Panc1 (cell line): Measurements from ENCODE around the gene DUOXA1. TPM values are rescaled to one million over a fixed set of nuclear protein-coding genes. Genes with fewer than 3 reads are reported as not detected.

Experiments used
- ATAC-seq: fragments of 200-7000 bp; cut with Tn5 transposase; 2 replicates; pipeline ENCODE4 v1.9.1; 2020; ENCODE audit warnings: mild to moderate bottlenecking, moderate library complexity
- Bru-seq: library from RNA; stranded (reverse); fragments of 400-500 nt; gene quantifications from one replicate; lab custom pipeline; 2021; lab: Mats Ljungman, UMichigan
- BruChase-seq, 2 experiments: library from RNA; stranded (reverse); fragments of 400-500 nt; gene quantifications; one replicate each; lab custom pipeline; 2021; lab: Mats Ljungman, UMichigan
- BruUV-seq: library from RNA; stranded (reverse); fragments of 400-500 nt; replicated peaks from 2 replicates; lab custom pipeline; 2021; lab: Mats Ljungman, UMichigan
- CTCF ChIA-PET: fragments of 300-600 bp; sonication (Branson Sonifier 250); formaldehyde crosslinking; loops from one replicate; lab custom pipeline; 2022; ENCODE audit warnings: antibody characterized with exemption; lab: Charles Lee
- POLR2A ChIA-PET: fragments of 300-600 bp; sonication (Branson Sonifier 250); formaldehyde crosslinking; loops from one replicate; lab custom pipeline; 2022; ENCODE audit warnings: antibody characterized with exemption; lab: Charles Lee
- DNase-seq: peaks from one replicate; pipeline ENCODE4 v3.0.0-alpha.2; 2010; ENCODE audit warnings: low read depth, low spot score
- H3K27ac ChIP-seq: 2 replicates; pipeline ENCODE4 v1.5.1; 2011; ENCODE audit warnings: mild to moderate bottlenecking, low read length, inconsistent platforms
- H3K27me3 ChIP-seq: fragments of 200-500 bp; sonication (Bioruptor generic); 2 replicates; pipeline ENCODE4 v1.6.0; 2014; ENCODE audit warnings: low read length, inconsistent platforms; ENCODE audit not compliant: control insufficient read depth, insufficient read depth
- H3K36me3 ChIP-seq: fragments of 200-500 bp; sonication (Bioruptor generic); 2 replicates; pipeline ENCODE4 v1.5.1; 2014; ENCODE audit warnings: inconsistent platforms, mild to moderate bottlenecking, low read length, moderate library complexity; ENCODE audit not compliant: control insufficient read depth, insufficient read depth
- H3K4me1 ChIP-seq: 2 replicates; pipeline ENCODE4 v1.5.1; 2011; ENCODE audit warnings: inconsistent platforms, mild to moderate bottlenecking, low read length, moderate library complexity; ENCODE audit not compliant: control insufficient read depth, insufficient read depth
- H3K4me3 ChIP-seq, 2 experiments: 2 replicates each; pipeline ENCODE4 v1.5.1; 2011 to 2012; ENCODE audit warnings: low read depth in 2 of 2, low read length in 2 of 2, mild to moderate bottlenecking in 2 of 2, inconsistent platforms in 1 of 2, moderate library complexity in 1 of 2
- H3K9me3 ChIP-seq: fragments of 200-500 bp; sonication (Bioruptor generic); 2 replicates; pipeline ENCODE4 v1.5.1; 2014; ENCODE audit warnings: low read depth, mild to moderate bottlenecking, inconsistent platforms, low read length, moderate library complexity; ENCODE audit not compliant: control insufficient read depth, insufficient read depth
- CTCF ChIP-seq: fragments of 450-650 bp; IDR thresholded peaks from 2 replicates; pipeline ENCODE4 v1.5.1; 2017; ENCODE audit warnings: mild to moderate bottlenecking
- POLR2AphosphoS5 ChIP-seq: IDR thresholded peaks from 2 replicates; pipeline ENCODE4 v1.6.1; 2012; ENCODE audit warnings: mild to moderate bottlenecking, low read depth, low read length, moderate library complexity
- REST ChIP-seq, 2 experiments: IDR thresholded peaks; 2 replicates each; pipeline ENCODE4 v1.6.1; 2011 to 2012; ENCODE audit warnings: low read depth in 2 of 2, control low read depth in 1 of 2, low read length in 1 of 2, mild to moderate bottlenecking in 1 of 2, moderate library complexity in 1 of 2; ENCODE audit not compliant: insufficient read depth in 1 of 2
- SIN3A ChIP-seq: IDR thresholded peaks from 2 replicates; pipeline ENCODE4 v1.6.1; 2012; ENCODE audit warnings: low read depth, mild to moderate bottlenecking, low read length, moderate library complexity, borderline replicate concordance; ENCODE audit not compliant: insufficient read depth
- TCF7L2 ChIP-seq: IDR thresholded peaks from 2 replicates; pipeline ENCODE4 v1.6.1; 2011; ENCODE audit warnings: mild to moderate bottlenecking, low read depth, low read length, inconsistent platforms
- in situ Hi-C: cut with HindIII; loops from 2 replicates; pipeline ENCODE4 v1.10.0; 2016; ENCODE audit warnings: low sequenced_read_pairs, low pct_unique_long_range_greater_than_20kb
- intact Hi-C: fragments of 100-400 bp; cut with micrococcal nuclease; formaldehyde crosslinking; loops from one replicate; pipeline ENCODE4 v1.10.0; 2022; ENCODE audit not compliant: unreplicated experiment
- long read RNA-seq: library from polyadenylated mRNA; unstranded; transcript quantifications from one replicate; pipeline ENCODE4 v2.0.0, GENCODE V29; 2021; ENCODE audit not compliant: unreplicated experiment
- polyA plus RNA-seq: library from polyadenylated mRNA; unstranded; fragments of >200 nt; gene quantifications from one replicate; pipeline ENCODE4 v1.2.1, GENCODE V29; 2012; ENCODE audit warnings: missing spikeins; ENCODE audit not compliant: insufficient read length
- total RNA-seq: library from RNA; stranded (reverse); gene quantifications from one replicate; pipeline ENCODE4 v1.2.1, GENCODE V29; 2021; ENCODE audit not compliant: unreplicated experiment

DUOXA1 gene
- total RNA-seq, result not detected
- polyA plus RNA-seq, result not detected
- Bru-seq, nascent RNA, result not detected
- percentile 26 among the genes with signal in this experiment for BruChase-seq, experiment 1, labeled RNA remaining after a 2-hour chase
- BruChase-seq, experiment 2, labeled RNA remaining after a 6-hour chase, result percentile 27 among the genes with signal in this experiment
- long read RNA-seq, result 0 reads

GRCh38 chr15:45129651-45130129 lies at the start of gene DUOXA1, which contains the start of gene DUOX1:
DUOXA1 (minus strand) TSS chr15:45129879; CDS start chr15:45123014, 6,865 bp downstream.
DUOX1 (plus strand) TSS chr15:45129994; CDS start chr15:45131967, 1,973 bp downstream.
- no peak within 1 kb of the TSS for H3K27ac ChIP-seq
- TF ChIP-seq POLR2AphosphoS5, result no peak
- no peak for TF ChIP-seq CTCF
- TF ChIP-seq TCF7L2, result no peak
- no peak for TF ChIP-seq REST (IDR thresholded peaks at IDR 0.05; ENCODE audit: insufficient read depth in 1 of 2, low read depth in 2 of 2, low read length in 1 of 2)
- TF ChIP-seq SIN3A, result no peak
- peak; percentile 23; the same call in 1 of the 2 replicates for ATAC-seq
- intact Hi-C loops, result no loop called here
- H3K4me1 ChIP-seq, result no peaks in the 10 kb centered on the region
- no peak for DNase-seq
- H3K27me3 ChIP-seq, result peaks cover 10% of the 10 kb centered on the region
- no TSS peak for BruUV-seq
- no peak within 1 kb of the TSS for H3K4me3 ChIP-seq
- POLR2A ChIA-PET, result no interaction called here
- in situ Hi-C loops, result no loop called here
- no peaks in the 10 kb centered on the region; the same call in 1 of the 2 replicates for H3K36me3 ChIP-seq
- no peaks in the 10 kb centered on the region for H3K9me3 ChIP-seq
- CTCF ChIA-PET, result interaction anchor here (0.6 kb wide), 2 partner anchors 10 to 157 kb away, joined by 5 to 6 read pairs; no protein-coding TSS in a partner anchor

- POLR2A ChIA-PET, result no interaction called here
- intact Hi-C loops, result no loop called here
- Histone ChIP-seq H3K27me3 (no peaks in the 10 kb centered on the region), H3K27ac (no peak overlapping the region), H3K9me3 (no peaks in the 10 kb centered on the region), H3K4me1 (no peaks in the 10 kb centered on the region), H3K4me3 (no peak overlapping the region), H3K36me3 (no peaks in the 10 kb centered on the region)
- CTCF ChIA-PET, result interaction anchor here (1.7 kb wide), 1 partner anchor 14 kb away, joined by 3 read pairs; no protein-coding TSS in a partner anchor
- in situ Hi-C loops, result no loop called here
- ATAC-seq (no peak), DNase-seq (no peak)
- BruUV-seq, result no TSS peak
- TF ChIP-seq SIN3A (no peak), POLR2AphosphoS5 (no peak), CTCF (no peak)
Measured at GRCh38 chr15:45177285-45177684, 47.6 kb upstream of the DUOXA1 start.
